ENCODE data around the gene CAMK2B. TPM values are rescaled to one million over a fixed set of nuclear protein-coding genes. Genes with fewer than 3 reads are reported as not detected.
"Not testable (repeated sequence)": the region's sequence is repeated elsewhere in the genome, so short reads cannot be mapped to it uniquely, and the experiment has no call there.

The CAMK2B gene
- polyA plus RNA-seq, 2 donors = 0.33 to 1.2 TPM

DNA sequence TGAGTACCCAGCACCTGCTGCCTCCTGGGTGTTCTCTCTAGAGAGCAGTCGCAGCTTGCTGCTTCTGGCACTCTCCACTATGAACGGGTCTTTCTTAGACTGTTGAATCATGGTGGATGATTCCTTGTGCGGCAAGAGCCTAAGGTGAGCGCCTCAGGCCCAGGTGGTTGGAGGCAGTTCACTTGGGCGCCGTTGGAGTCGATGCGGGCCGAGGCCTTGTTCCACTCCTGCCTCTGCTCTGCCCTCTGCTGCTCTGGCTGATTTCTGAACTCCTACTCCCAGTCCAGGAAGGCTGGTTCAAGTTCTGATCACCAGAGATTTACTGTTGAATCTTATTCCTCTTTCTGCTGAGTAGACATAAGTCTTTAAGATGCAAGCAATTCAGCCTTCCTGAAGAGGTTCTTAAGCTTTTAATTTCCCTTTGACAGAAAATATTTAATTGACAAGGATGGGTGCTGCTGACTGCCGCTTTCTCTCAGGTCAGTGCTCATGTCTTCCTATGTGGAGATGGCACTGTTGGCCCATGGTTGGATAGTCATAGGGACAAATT is 114.2 kb downstream of the CAMK2B start:
- Histone ChIP-seq H3K4me1 (ENCODE audit: control insufficient read depth in 2 of 2, insufficient read depth in 2 of 2, low read length in 1 of 2) (no peaks in the 10 kb centered on the region), H3K36me3 (ENCODE audit: control insufficient read depth in 2 of 2, insufficient read depth in 2 of 2, low read length in 1 of 2) (peaks cover 20 to 44% of the 10 kb centered on the region in 2 donors), H3K27me3 (ENCODE audit: control insufficient read depth in 1 of 2, insufficient read depth in 2 of 2, low read length in 2 of 2) (no peaks in the 10 kb centered on the region), H3K4me3 (ENCODE audit: low read depth in 1 of 2, low read length in 2 of 2) (no peak overlapping the region), H3K27ac (ENCODE audit: low read depth in 2 of 2, low read length in 1 of 2) (no peak overlapping the region), H3K9me3 (ENCODE audit: control insufficient read depth in 2 of 2, insufficient read depth in 1 of 2, low read depth in 1 of 2, low read length in 1 of 2) (no peaks in the 10 kb centered on the region)
- 91% methylated on average over 10 of the region's 10 CpGs for WGBS, 2 donors

DNA sequence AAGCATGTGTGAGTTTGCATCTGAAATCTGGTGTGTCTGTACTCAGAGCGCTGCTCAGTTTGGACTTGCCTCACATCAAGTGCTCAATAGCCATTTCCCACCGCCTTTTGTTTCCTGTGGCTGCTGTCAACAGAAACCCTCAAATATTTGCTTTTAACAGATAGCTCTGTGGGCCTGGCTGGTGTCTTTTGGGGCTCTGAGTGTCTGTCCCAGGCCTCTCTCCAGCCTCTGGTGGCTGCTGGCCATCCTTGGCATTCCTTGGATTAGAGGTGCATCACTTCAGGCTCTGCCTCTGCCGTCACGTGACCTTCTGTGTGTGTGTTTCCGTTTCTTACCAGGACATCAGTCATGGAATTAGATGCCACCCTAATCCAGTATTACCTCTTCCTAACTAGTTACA is 115.3 kb downstream of the CAMK2B start:
- Histone ChIP-seq H3K36me3 (ENCODE audit: control insufficient read depth in 2 of 2, insufficient read depth in 2 of 2, low read length in 1 of 2) (peaks cover 20 to 47% of the 10 kb centered on the region in 2 donors), H3K9me3 (ENCODE audit: control insufficient read depth in 2 of 2, insufficient read depth in 1 of 2, low read depth in 1 of 2, low read length in 1 of 2) (no peaks in the 10 kb centered on the region), H3K27me3 (ENCODE audit: control insufficient read depth in 1 of 2, insufficient read depth in 2 of 2, low read length in 2 of 2) (no peaks in the 10 kb centered on the region), H3K4me3 (ENCODE audit: low read depth in 1 of 2, low read length in 2 of 2) (no peak overlapping the region), H3K4me1 (ENCODE audit: control insufficient read depth in 2 of 2, insufficient read depth in 2 of 2, low read length in 1 of 2) (no peaks in the 10 kb centered on the region), H3K27ac (ENCODE audit: low read depth in 2 of 2, low read length in 1 of 2) (no peak overlapping the region)
- WGBS, 2 donors = 78 to 85% methylated on average over 5 of the region's 5 CpGs

DNA sequence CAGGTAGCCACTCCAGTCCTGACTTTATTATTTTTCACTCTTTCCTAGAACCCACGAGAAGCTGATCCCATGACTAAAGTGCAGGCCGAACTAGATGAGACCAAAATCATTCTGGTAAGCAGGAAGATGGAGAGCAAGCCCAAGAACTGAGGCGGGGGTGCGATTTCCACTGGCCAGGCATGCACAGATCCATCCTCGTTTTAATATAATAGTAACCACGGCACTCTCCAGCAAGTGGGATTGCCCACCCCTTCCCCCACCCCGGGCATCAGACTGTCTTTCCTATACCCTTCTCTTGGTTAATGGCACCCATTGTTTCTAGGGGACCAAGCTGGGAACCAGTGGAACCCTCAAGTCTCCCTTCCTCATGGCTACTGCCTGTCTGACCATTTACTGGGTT is 117.3 kb downstream of the CAMK2B start:
- Histone ChIP-seq H3K4me1 (ENCODE audit: control insufficient read depth in 2 of 2, insufficient read depth in 2 of 2, low read length in 1 of 2) (no peaks in the 10 kb centered on the region), H3K36me3 (ENCODE audit: control insufficient read depth in 2 of 2, insufficient read depth in 2 of 2, low read length in 1 of 2) (peaks cover 19 to 44% of the 10 kb centered on the region in 2 donors), H3K9me3 (ENCODE audit: control insufficient read depth in 2 of 2, insufficient read depth in 1 of 2, low read depth in 1 of 2, low read length in 1 of 2) (no peaks in the 10 kb centered on the region), H3K27ac (ENCODE audit: low read depth in 2 of 2, low read length in 1 of 2) (no peak overlapping the region), H3K27me3 (ENCODE audit: control insufficient read depth in 1 of 2, insufficient read depth in 2 of 2, low read length in 2 of 2) (no peaks in the 10 kb centered on the region), H3K4me3 (ENCODE audit: low read depth in 1 of 2, low read length in 2 of 2) (no peak overlapping the region)
- WGBS, 2 donors = 93 to 95% methylated on average over 7 of the region's 7 CpGs

DNA sequence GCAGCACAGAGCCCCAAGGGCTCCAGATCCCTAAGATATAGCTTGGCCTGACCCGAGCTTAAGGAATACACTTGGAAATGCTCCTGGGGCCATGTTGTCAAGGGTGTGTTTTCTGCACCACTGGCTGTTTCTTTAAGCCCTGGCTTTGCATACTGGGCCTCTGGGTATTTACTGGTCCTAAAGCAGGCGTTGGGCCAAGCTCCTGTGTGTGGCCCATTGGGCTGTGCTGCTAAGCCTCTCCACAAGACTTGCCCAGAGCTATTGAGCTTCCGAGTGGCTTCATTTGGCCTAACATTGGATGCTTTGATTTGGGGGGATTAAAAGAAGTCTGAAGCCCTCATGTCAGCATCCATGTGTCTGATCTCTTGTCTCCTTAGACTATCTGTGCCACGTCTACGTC is 119.4 kb downstream of the CAMK2B start:
- H3K27ac ChIP-seq (ENCODE audit: low read depth in 2 of 2, low read length in 1 of 2) = no peak overlapping the region
- no peak overlapping the region for H3K4me3 ChIP-seq (ENCODE audit: low read depth in 1 of 2, low read length in 2 of 2)
- H3K27me3 ChIP-seq (ENCODE audit: control insufficient read depth in 1 of 2, insufficient read depth in 2 of 2, low read length in 2 of 2) = no peaks in the 10 kb centered on the region
- H3K9me3 ChIP-seq (ENCODE audit: control insufficient read depth in 2 of 2, insufficient read depth in 1 of 2, low read depth in 1 of 2, low read length in 1 of 2) = no peaks in the 10 kb centered on the region
- H3K36me3 ChIP-seq (ENCODE audit: control insufficient read depth in 2 of 2, insufficient read depth in 2 of 2, low read length in 1 of 2) = peaks cover 10 to 38% of the 10 kb centered on the region in 2 donors
- WGBS, 2 donors = 91% methylated on average over 5 of the region's 5 CpGs
- H3K4me1 ChIP-seq (ENCODE audit: control insufficient read depth in 2 of 2, insufficient read depth in 2 of 2, low read length in 1 of 2) = no peaks in the 10 kb centered on the region

DNA sequence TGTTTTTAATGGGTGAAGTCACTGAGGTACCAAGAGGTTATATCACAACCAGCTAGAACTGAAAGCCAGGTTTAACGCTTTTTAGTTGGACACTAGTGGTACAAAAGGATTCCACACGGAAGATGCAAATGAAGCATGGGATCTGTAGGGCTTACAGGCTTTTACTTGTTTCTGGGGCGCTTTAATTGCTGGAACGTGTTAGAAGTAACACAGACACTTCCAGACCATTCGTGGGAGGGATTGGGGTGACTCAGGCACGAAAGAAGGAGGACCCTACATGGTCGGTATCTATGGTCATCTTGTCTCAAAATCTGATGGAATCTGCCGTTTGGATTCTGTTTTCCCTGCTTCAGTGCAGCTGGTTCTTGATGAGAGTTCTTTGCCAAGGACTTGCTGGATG is 123.6 kb downstream of the CAMK2B start:
- Histone ChIP-seq H3K27me3 (ENCODE audit: control insufficient read depth in 1 of 2, insufficient read depth in 2 of 2, low read length in 2 of 2) (no peaks in the 10 kb centered on the region), H3K27ac (ENCODE audit: low read depth in 2 of 2, low read length in 1 of 2) (peak overlapping the region in 1 of 2 donors; percentile 30), H3K4me1 (ENCODE audit: control insufficient read depth in 2 of 2, insufficient read depth in 2 of 2, low read length in 1 of 2) (no peaks in the 10 kb centered on the region), H3K36me3 (ENCODE audit: control insufficient read depth in 2 of 2, insufficient read depth in 2 of 2, low read length in 1 of 2) (peaks cover 0 to 11% of the 10 kb centered on the region in 2 donors), H3K4me3 (ENCODE audit: low read depth in 1 of 2, low read length in 2 of 2) (peak overlapping the region in 1 of 2 donors; percentile 79), H3K9me3 (ENCODE audit: control insufficient read depth in 2 of 2, insufficient read depth in 1 of 2, low read depth in 1 of 2, low read length in 1 of 2) (no peaks in the 10 kb centered on the region)
- WGBS, 2 donors = 24 to 29% methylated on average over 8 of the region's 8 CpGs

DNA sequence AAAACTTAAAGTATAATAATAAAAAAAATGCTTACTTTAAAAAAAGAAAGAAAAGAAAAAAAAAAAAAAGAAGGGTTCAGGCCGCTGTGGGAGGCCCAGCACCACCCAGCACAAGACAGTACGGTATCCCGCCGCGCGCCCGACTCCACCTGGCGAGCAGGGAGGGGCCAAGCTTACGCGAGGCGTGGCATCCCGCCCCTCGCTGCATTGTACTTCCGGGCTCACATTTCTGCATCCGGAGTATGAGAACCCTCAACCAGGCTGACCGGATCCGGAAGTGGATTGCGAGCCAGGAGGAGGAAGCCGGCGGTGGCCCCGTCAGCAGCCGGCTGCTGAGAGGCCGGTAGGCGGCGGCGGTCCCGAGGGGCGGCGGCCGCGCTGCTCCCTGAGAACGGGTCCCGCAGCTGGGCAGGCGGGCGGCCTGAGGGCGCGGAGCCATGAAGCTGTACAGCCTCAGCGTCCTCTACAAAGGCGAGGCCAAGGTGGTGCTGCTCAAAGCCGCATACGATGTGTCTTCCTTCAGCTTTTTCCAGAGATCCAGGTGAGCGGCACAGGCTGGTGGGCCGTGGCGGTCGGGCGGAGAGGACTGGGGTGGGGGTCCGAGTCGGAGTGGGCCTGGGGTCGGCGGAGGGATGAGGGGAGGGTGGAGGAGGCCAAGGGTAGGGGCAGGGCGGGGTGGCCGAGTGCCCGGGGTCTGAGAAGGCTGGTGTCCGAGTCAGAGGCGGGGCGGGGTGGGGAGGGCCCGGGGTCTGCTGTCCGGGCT is 124.5 kb downstream of the CAMK2B start, which contains the start of gene YKT6:
YKT6 (plus strand) TSS at position 280 of the 763 bp plus-strand sequence; CDS start at position 438, 158 bp downstream.
- Histone ChIP-seq H3K4me1 (ENCODE audit: control insufficient read depth in 2 of 2, insufficient read depth in 2 of 2, low read length in 1 of 2) (no peaks in the 10 kb centered on the region), H3K36me3 (ENCODE audit: control insufficient read depth in 2 of 2, insufficient read depth in 2 of 2, low read length in 1 of 2) (peaks cover 0 to 6% of the 10 kb centered on the region in 2 donors), H3K27ac (ENCODE audit: low read depth in 2 of 2, low read length in 1 of 2) (peak within 1 kb of the TSS; percentile 71 to 79), H3K27me3 (ENCODE audit: control insufficient read depth in 1 of 2, insufficient read depth in 2 of 2, low read length in 2 of 2) (no peaks in the 10 kb centered on the region), H3K9me3 (ENCODE audit: control insufficient read depth in 2 of 2, insufficient read depth in 1 of 2, low read depth in 1 of 2, low read length in 1 of 2) (no peaks in the 10 kb centered on the region), H3K4me3 (ENCODE audit: low read depth in 1 of 2, low read length in 2 of 2) (peak within 1 kb of the TSS; percentile 79 to 98)
- 1% methylated on average over 57 to 58 of the region's 58 CpGs for WGBS, 2 donors

DNA sequence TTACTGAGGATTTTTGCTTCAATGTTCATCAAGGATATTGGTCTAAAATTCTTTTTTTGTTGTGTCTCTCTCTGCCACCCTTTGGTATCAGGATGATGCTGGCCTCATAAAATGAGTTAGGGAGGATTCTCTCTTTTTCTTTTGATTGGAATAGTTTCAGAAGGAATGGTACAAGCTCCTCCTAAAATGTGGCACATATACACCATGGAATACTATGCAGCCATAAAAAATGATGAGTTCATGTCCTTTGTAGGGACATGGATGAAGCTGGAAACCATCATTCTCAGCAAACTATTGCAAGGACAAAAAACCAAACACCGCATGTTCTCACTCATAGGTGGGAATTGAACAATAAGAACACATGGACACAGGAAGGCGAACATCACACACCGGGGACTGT is 125.2 kb downstream of the CAMK2B start:
- 87 to 90% methylated on average over 3 of the region's 3 CpGs for WGBS, 2 donors
- not testable (repeated sequence) for H3K4me3 ChIP-seq (ENCODE audit: low read depth in 1 of 2, low read length in 2 of 2)

DNA sequence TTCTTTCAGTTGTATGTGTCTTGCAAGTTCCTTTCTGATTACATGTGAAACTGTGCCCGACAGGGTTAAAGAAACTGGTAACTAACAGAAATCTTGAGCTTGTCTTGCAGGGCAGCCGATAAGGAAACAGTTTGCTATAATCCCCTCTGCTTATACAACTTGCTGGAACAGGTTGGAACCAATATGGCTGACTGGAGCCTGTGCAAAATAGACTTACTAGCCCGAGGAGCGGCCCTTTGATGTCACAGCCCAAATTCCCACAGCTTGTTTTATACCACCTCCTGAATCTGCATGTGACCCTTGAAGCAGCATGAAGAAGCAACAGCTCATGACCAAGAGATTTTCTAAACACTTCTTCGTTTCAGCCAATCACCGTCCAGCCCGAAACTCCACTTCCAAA is 127.9 kb downstream of the CAMK2B start:
- no peak overlapping the region for H3K27ac ChIP-seq (ENCODE audit: low read depth in 2 of 2, low read length in 1 of 2)
- H3K4me3 ChIP-seq (ENCODE audit: low read depth in 1 of 2, low read length in 2 of 2) = no peak overlapping the region
- WGBS, 2 donors = 69 to 73% methylated on average over 7 of the region's 7 CpGs
- H3K36me3 ChIP-seq (ENCODE audit: control insufficient read depth in 2 of 2, insufficient read depth in 2 of 2, low read length in 1 of 2) = no peaks in the 10 kb centered on the region
- no peaks in the 10 kb centered on the region for H3K9me3 ChIP-seq (ENCODE audit: control insufficient read depth in 2 of 2, insufficient read depth in 1 of 2, low read depth in 1 of 2, low read length in 1 of 2)
- H3K4me1 ChIP-seq (ENCODE audit: control insufficient read depth in 2 of 2, insufficient read depth in 2 of 2, low read length in 1 of 2) = no peaks in the 10 kb centered on the region
- no peaks in the 10 kb centered on the region for H3K27me3 ChIP-seq (ENCODE audit: control insufficient read depth in 1 of 2, insufficient read depth in 2 of 2, low read length in 2 of 2)

More for the DNA sequence above, 125.2 kb downstream of the CAMK2B start:
- H3K27ac ChIP-seq (ENCODE audit: low read depth in 2 of 2, low read length in 1 of 2); H3K4me1 ChIP-seq (ENCODE audit: control insufficient read depth in 2 of 2, insufficient read depth in 2 of 2, low read length in 1 of 2); H3K36me3 ChIP-seq (ENCODE audit: control insufficient read depth in 2 of 2, insufficient read depth in 2 of 2, low read length in 1 of 2); H3K27me3 ChIP-seq (ENCODE audit: control insufficient read depth in 1 of 2, insufficient read depth in 2 of 2, low read length in 2 of 2); H3K9me3 ChIP-seq (ENCODE audit: control insufficient read depth in 2 of 2, insufficient read depth in 1 of 2, low read depth in 1 of 2, low read length in 1 of 2): not testable (repeated sequence)

DNA sequence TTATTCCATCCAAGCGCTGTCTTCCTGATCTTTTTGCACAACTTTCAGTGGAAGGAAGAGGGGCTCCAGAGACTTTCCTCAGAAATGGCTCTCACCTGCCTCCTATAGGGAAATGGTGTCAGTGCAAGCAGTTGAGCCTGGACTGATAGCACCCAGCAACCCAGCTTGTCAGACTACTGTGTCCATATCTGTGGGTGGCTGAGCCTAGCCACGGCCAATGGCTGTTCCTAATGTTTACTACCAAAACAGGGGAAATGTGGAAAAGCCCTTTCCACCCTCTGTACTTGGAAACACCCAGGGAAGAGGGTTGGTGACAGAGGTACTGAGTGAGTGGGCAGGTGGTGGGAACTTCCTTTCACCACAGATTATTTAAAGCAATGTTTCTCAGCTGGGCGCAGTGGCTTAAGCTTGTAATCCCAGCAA is 128.9 kb downstream of the CAMK2B start:
- no peaks in the 10 kb centered on the region for H3K36me3 ChIP-seq (ENCODE audit: control insufficient read depth in 2 of 2, insufficient read depth in 2 of 2, low read length in 1 of 2)

DNA sequence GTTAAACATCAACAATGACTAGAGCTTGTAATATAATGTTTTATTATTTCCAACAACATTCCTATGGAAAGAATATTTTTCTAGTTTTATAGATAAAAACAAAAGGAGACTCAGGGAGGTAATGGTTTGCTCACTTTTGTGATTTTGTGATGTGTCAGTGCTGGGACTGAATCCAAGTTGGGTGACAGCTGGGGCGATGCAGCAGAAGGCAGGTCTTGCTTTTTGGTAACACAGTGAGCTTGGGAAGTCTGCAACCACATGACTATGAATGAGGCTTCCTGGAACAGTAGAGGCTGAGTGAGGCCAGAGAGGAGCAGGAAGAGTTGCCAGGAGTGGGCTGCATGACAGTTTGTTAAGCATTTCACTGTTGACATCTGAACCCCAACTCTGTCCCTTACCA is 129.5 kb downstream of the CAMK2B start:
- no peaks in the 10 kb centered on the region for H3K9me3 ChIP-seq (ENCODE audit: control insufficient read depth in 2 of 2, insufficient read depth in 1 of 2, low read depth in 1 of 2, low read length in 1 of 2)
- WGBS, 2 donors = 25 to 44% methylated on average over 1 of the region's 1 CpG
- no peak overlapping the region for H3K4me3 ChIP-seq (ENCODE audit: low read depth in 1 of 2, low read length in 2 of 2)
- H3K27me3 ChIP-seq (ENCODE audit: control insufficient read depth in 1 of 2, insufficient read depth in 2 of 2, low read length in 2 of 2) = no peaks in the 10 kb centered on the region
- no peaks in the 10 kb centered on the region for H3K4me1 ChIP-seq (ENCODE audit: control insufficient read depth in 2 of 2, insufficient read depth in 2 of 2, low read length in 1 of 2)
- no peak overlapping the region for H3K27ac ChIP-seq (ENCODE audit: low read depth in 2 of 2, low read length in 1 of 2)
- no peaks in the 10 kb centered on the region for H3K36me3 ChIP-seq (ENCODE audit: control insufficient read depth in 2 of 2, insufficient read depth in 2 of 2, low read length in 1 of 2)

More for the DNA sequence above, 128.9 kb downstream of the CAMK2B start:
- H3K4me3 ChIP-seq (ENCODE audit: low read depth in 1 of 2, low read length in 2 of 2) = no peak overlapping the region
- WGBS, 2 donors = 42 to 48% methylated on average over 3 of the region's 3 CpGs
- H3K27ac ChIP-seq (ENCODE audit: low read depth in 2 of 2, low read length in 1 of 2) = no peak overlapping the region
- no peaks in the 10 kb centered on the region for H3K4me1 ChIP-seq (ENCODE audit: control insufficient read depth in 2 of 2, insufficient read depth in 2 of 2, low read length in 1 of 2)
- no peaks in the 10 kb centered on the region for H3K9me3 ChIP-seq (ENCODE audit: control insufficient read depth in 2 of 2, insufficient read depth in 1 of 2, low read depth in 1 of 2, low read length in 1 of 2)
- H3K27me3 ChIP-seq (ENCODE audit: control insufficient read depth in 1 of 2, insufficient read depth in 2 of 2, low read length in 2 of 2) = no peaks in the 10 kb centered on the region
